GM12801 (cell line): ENCODE data around the gene LHX3.

ENCODE experiments used
- CTCF ChIP-seq: IDR thresholded peaks from one replicate; pipeline ENCODE4 v1.5.1; 2011; ENCODE audit warnings: control low read depth; ENCODE audit not compliant: insufficient read length; ENCODE audit errors: extremely low read depth

The LHX3 gene

GRCh38 chr9:136204838-136205706, at the start of gene LHX3:
Gene LHX3 (minus strand): TSS chr9:136205128. CDS start chr9:136205012, 116 bp downstream.
- TF ChIP-seq CTCF: no peak

- no peak for TF ChIP-seq CTCF
Measured at GRCh38 chr9:136253246-136254130, 48.6 kb upstream of the LHX3 start.

- no peak for TF ChIP-seq CTCF
Measured at GRCh38 chr9:136252846-136253245, 47.9 kb upstream of the LHX3 start.

- no peak for TF ChIP-seq CTCF
Measured at GRCh38 chr9:136252281-136252680, 47.4 kb upstream of the LHX3 start.

GRCh38 chr9:136251264-136252115, 46.6 kb upstream of the LHX3 start:
- TF ChIP-seq CTCF: no peak

- TF ChIP-seq CTCF: no peak
Measured at GRCh38 chr9:136250676-136251075, 45.7 kb upstream of the LHX3 start.
